Endodermal cell (in vitro differentiated cells): ENCODE results near the gene NDUFA7. TPM values are rescaled to one million over a fixed set of nuclear protein-coding genes. Genes with fewer than 3 reads are reported as not detected.

Experiments used
- DNase-seq: peaks from one replicate; pipeline ENCODE4 v3.0.0-alpha.2; 2017
- H3K27ac ChIP-seq: 2 replicates; pipeline ENCODE4 v1.5.1; 2013; ENCODE audit warnings: mild to moderate bottlenecking, low read depth, low read length, moderate library complexity
- H3K27me3 ChIP-seq: 2 replicates; pipeline ENCODE4 v1.6.1; 2013; ENCODE audit warnings: mild to moderate bottlenecking, low read length, moderate library complexity; ENCODE audit not compliant: insufficient read depth, control insufficient read depth, poor library complexity, severe bottlenecking
- H3K36me3 ChIP-seq: 2 replicates; pipeline ENCODE4 v1.7.0; 2013; ENCODE audit warnings: mild to moderate bottlenecking, low read length, moderate library complexity; ENCODE audit not compliant: control insufficient read depth, insufficient read depth
- H3K4me1 ChIP-seq: one replicate; pipeline ENCODE4 v1.7.0; 2013; ENCODE audit warnings: low read length; ENCODE audit not compliant: control insufficient read depth, insufficient read depth
- H3K4me3 ChIP-seq: 2 replicates; pipeline ENCODE4 v1.5.1; 2013; ENCODE audit warnings: mild to moderate bottlenecking, low read length, moderate library complexity
- H3K9ac ChIP-seq: 2 replicates; pipeline ENCODE4 v1.6.1; 2013; ENCODE audit warnings: mild to moderate bottlenecking, low read length, moderate library complexity; ENCODE audit not compliant: poor library complexity, severe bottlenecking; ENCODE audit errors: extremely low read depth
- H3K9me3 ChIP-seq: 2 replicates; pipeline ENCODE4 v1.6.1; 2013; ENCODE audit warnings: mild to moderate bottlenecking, low read length, moderate library complexity; ENCODE audit not compliant: control insufficient read depth
- H3K27ac Mint-ChIP-seq: 2 replicates; pipeline ENCODE4 v1.8.0; 2020; ENCODE audit warnings: mixed read lengths
- H3K27me3 Mint-ChIP-seq: 2 replicates; pipeline ENCODE4 v1.8.0; 2021; ENCODE audit warnings: mild to moderate bottlenecking, mixed read lengths; ENCODE audit not compliant: insufficient read depth
- H3K36me3 Mint-ChIP-seq: 2 replicates; pipeline ENCODE4 v1.8.0; 2020; ENCODE audit warnings: low read depth, mixed read lengths
- H3K4me1 Mint-ChIP-seq: 2 replicates; pipeline ENCODE4 v1.8.0; 2020; ENCODE audit warnings: mixed read lengths
- H3K4me3 Mint-ChIP-seq: 2 replicates; pipeline ENCODE4 v1.8.0; 2020; ENCODE audit warnings: mild to moderate bottlenecking, moderate library complexity, mixed read lengths
- H3K9me3 Mint-ChIP-seq: 2 replicates; pipeline ENCODE4 v1.8.0; 2020; ENCODE audit warnings: mild to moderate bottlenecking, mixed read lengths
- CTCF ChIP-seq: fragments of 200-600 bp; sonication (generic); conservative IDR thresholded peaks from 2 replicates; pipeline ENCODE4 v1.5.0; 2021; ENCODE audit warnings: antibody characterized with exemption, mild to moderate bottlenecking
- WGBS, 2 experiments: methylation state at CpG; one replicate each; pipeline versions ENCODE4 v1.1.5 to v1.1.7; 2013; ENCODE audit warnings: missing lambda C conversion rate in 2 of 2, mixed read lengths in 1 of 2; ENCODE audit not compliant: insufficient coverage in 1 of 2, insufficient read length in 1 of 2; 5-methylcytosine and 5-hydroxymethylcytosine counted together
- total RNA-seq, 2 donors: library from RNA; stranded (reverse); fragmentation: NEBNext Ultra II Directional in 1 of 2; extraction: Animal tissue kit (Norgen Biotek cat#: 25700) in 1 of 2; gene quantifications; 2 replicates in 1 of 2; 3 replicates in 1 of 2; pipeline ENCODE4 v1.2.1, GENCODE V29; 2021

The NDUFA7 gene
- total RNA-seq, 2 donors from 2014 or later = 75.7 to 86.2 TPM

GRCh38 chr19:8363803-8364771 lies 42.9 kb upstream of the NDUFA7 start, which contains the start of gene ANGPTL4:
Gene ANGPTL4 (plus strand): TSS chr19:8364155. CDS start chr19:8364322, 167 bp downstream.
- no peak within 1 kb of the TSS for H3K27ac ChIP-seq
- Mint-ChIP-seq H3K36me3 (peaks cover 9% of the 10 kb centered on the region), H3K4me1 (peaks cover 21% of the 10 kb centered on the region), H3K27me3 (peaks cover 51% of the 10 kb centered on the region), H3K9me3 (no peaks in the 10 kb centered on the region), H3K4me3 (peak within 1 kb of the TSS; percentile 72), H3K27ac (peak within 1 kb of the TSS; percentile 66)
- no peaks in the 10 kb centered on the region for H3K9me3 ChIP-seq
- peak; percentile 39 for TF ChIP-seq CTCF
- peak; percentile 87 for DNase-seq
- 3 to 4% methylated on average over 12 to 81 of the region's 81 CpGs for WGBS, 2 experiments
- H3K4me3 ChIP-seq = peak within 1 kb of the TSS; percentile 72
- H3K36me3 ChIP-seq = no peaks in the 10 kb centered on the region
- H3K27me3 ChIP-seq = peaks cover 18% of the 10 kb centered on the region
- peaks cover 12% of the 10 kb centered on the region for H3K4me1 ChIP-seq
- H3K9ac ChIP-seq = peak within 1 kb of the TSS; percentile 20

- Histone ChIP-seq H3K9me3 (no peaks in the 10 kb centered on the region), H3K27me3 (peaks cover 18% of the 10 kb centered on the region), H3K9ac (no peak overlapping the region), H3K4me3 (no peak overlapping the region), H3K36me3 (no peaks in the 10 kb centered on the region), H3K4me1 (peaks cover 7% of the 10 kb centered on the region), H3K27ac (no peak overlapping the region)
- Mint-ChIP-seq H3K27ac (no peak overlapping the region), H3K36me3 (peaks cover 2% of the 10 kb centered on the region), H3K4me1 (peaks cover 15% of the 10 kb centered on the region), H3K27me3 (peaks cover 51% of the 10 kb centered on the region), H3K9me3 (no peaks in the 10 kb centered on the region), H3K4me3 (no peak overlapping the region)
- no peak for TF ChIP-seq CTCF
- DNase-seq = no peak
- WGBS, 2 experiments = 92 to 93% methylated on average over 5 to 11 of the region's 12 CpGs
Measured at GRCh38 chr19:8361921-8362793, 41.0 kb upstream of the NDUFA7 start.

GRCh38 chr19:8360196-8360595 lies 39.0 kb upstream of the NDUFA7 start:
- H3K27me3 ChIP-seq = peaks cover 17% of the 10 kb centered on the region
- H3K27me3 Mint-ChIP-seq = peaks cover 35% of the 10 kb centered on the region
- H3K36me3 ChIP-seq = no peaks in the 10 kb centered on the region
- H3K27ac ChIP-seq = no peak overlapping the region
- peaks cover 3% of the 10 kb centered on the region for H3K4me1 Mint-ChIP-seq
- no peaks in the 10 kb centered on the region for H3K36me3 Mint-ChIP-seq
- no peak overlapping the region for H3K9ac ChIP-seq
- no peak for TF ChIP-seq CTCF
- 87 to 92% methylated on average over 8 of the region's 8 CpGs for WGBS, 2 experiments
- no peak overlapping the region for H3K4me3 ChIP-seq
- no peaks in the 10 kb centered on the region for H3K4me1 ChIP-seq
- H3K9me3 Mint-ChIP-seq = peaks cover 5% of the 10 kb centered on the region
- H3K9me3 ChIP-seq = no peaks in the 10 kb centered on the region
- H3K4me3 Mint-ChIP-seq = no peak overlapping the region
- no peak for DNase-seq
- no peak overlapping the region for H3K27ac Mint-ChIP-seq
